ACC112 (cell line): ENCODE data around the gene TMEM132C.

Source experiments
- H2AFZ ChIP-seq: fragments of 200-600 bp; sonication (generic); one replicate; pipeline ENCODE4 v1.6.0; 2017; ENCODE audit warnings: antibody characterized with exemption, low read length; ENCODE audit not compliant: unreplicated experiment
- H3K27ac ChIP-seq: fragments of 200-600 bp; sonication (generic); 2 replicates; pipeline ENCODE4 v1.5.1; 2014; ENCODE audit warnings: low read depth, mild to moderate bottlenecking, antibody characterized with exemption, low read length, moderate library complexity
- H3K27me3 ChIP-seq: fragments of 200-600 bp; sonication (generic); 2 replicates; pipeline ENCODE4 v1.6.1; 2014; ENCODE audit warnings: mild to moderate bottlenecking, antibody characterized with exemption, low read length, moderate library complexity, mixed read lengths; ENCODE audit not compliant: insufficient read depth
- H3K36me3 ChIP-seq: fragments of 200-600 bp; sonication (generic); 2 replicates; pipeline ENCODE4 v1.6.1; 2016; ENCODE audit warnings: mild to moderate bottlenecking, antibody characterized with exemption, low read length, moderate library complexity, mixed read lengths; ENCODE audit not compliant: insufficient read depth
- H3K4me1 ChIP-seq: fragments of 200-600 bp; sonication (generic); one replicate; pipeline ENCODE4 v1.6.1; 2016; ENCODE audit warnings: low read length, mixed read lengths; ENCODE audit not compliant: insufficient read depth, unreplicated experiment, control insufficient read depth
- H3K4me3 ChIP-seq: fragments of 200-600 bp; sonication (generic); 2 replicates; pipeline ENCODE4 v1.5.1; 2014; ENCODE audit warnings: mild to moderate bottlenecking, low read depth, low read length
- H3K79me2 ChIP-seq: fragments of 200-600 bp; sonication (generic); one replicate; pipeline ENCODE4 v1.6.0; 2016; ENCODE audit warnings: low read length; ENCODE audit not compliant: control insufficient read depth, unreplicated experiment, insufficient read depth

Gene TMEM132C

GRCh38 chr12:128418944-128419343 lies 152.0 kb downstream of the TMEM132C start:
- H3K4me1 ChIP-seq = no peaks in the 10 kb centered on the region
- no peak overlapping the region for H3K4me3 ChIP-seq
- H2AFZ ChIP-seq = no peak overlapping the region
- H3K79me2 ChIP-seq = no peaks in the 10 kb centered on the region
- no peak overlapping the region for H3K27ac ChIP-seq
- no peaks in the 10 kb centered on the region for H3K36me3 ChIP-seq
- H3K27me3 ChIP-seq = no peaks in the 10 kb centered on the region

- Histone ChIP-seq H2AFZ (no peak overlapping the region), H3K79me2 (no peaks in the 10 kb centered on the region), H3K4me3 (no peak overlapping the region), H3K27ac (no peak overlapping the region), H3K36me3 (no peaks in the 10 kb centered on the region), H3K27me3 (no peaks in the 10 kb centered on the region), H3K4me1 (no peaks in the 10 kb centered on the region)
These were observed 153.2 kb downstream of the TMEM132C start for GRCh38 chr12:128420163-128420562.

- Histone ChIP-seq H3K27me3 (no peaks in the 10 kb centered on the region), H3K4me3 (no peak overlapping the region), H2AFZ (no peak overlapping the region), H3K4me1 (no peaks in the 10 kb centered on the region), H3K79me2 (no peaks in the 10 kb centered on the region), H3K27ac (no peak overlapping the region), H3K36me3 (no peaks in the 10 kb centered on the region)
These were observed 154.4 kb downstream of the TMEM132C start for GRCh38 chr12:128421375-128421774.

GRCh38 chr12:128423205-128423604 lies 156.2 kb downstream of the TMEM132C start:
- H3K27me3 ChIP-seq = no peaks in the 10 kb centered on the region
- H3K79me2 ChIP-seq = no peaks in the 10 kb centered on the region
- H3K27ac ChIP-seq = no peak overlapping the region
- no peaks in the 10 kb centered on the region for H3K4me1 ChIP-seq
- no peak overlapping the region for H2AFZ ChIP-seq
- H3K36me3 ChIP-seq = no peaks in the 10 kb centered on the region
- no peak overlapping the region for H3K4me3 ChIP-seq

- H3K4me3 ChIP-seq = no peak overlapping the region
- no peaks in the 10 kb centered on the region for H3K79me2 ChIP-seq
- no peak overlapping the region for H3K27ac ChIP-seq
- H3K4me1 ChIP-seq = no peaks in the 10 kb centered on the region
- H3K27me3 ChIP-seq = no peaks in the 10 kb centered on the region
- no peak overlapping the region for H2AFZ ChIP-seq
- H3K36me3 ChIP-seq = no peaks in the 10 kb centered on the region
These were observed 158.0 kb downstream of the TMEM132C start for GRCh38 chr12:128424931-128425431.

- Histone ChIP-seq H3K27ac (no peak overlapping the region), H3K27me3 (no peaks in the 10 kb centered on the region), H3K79me2 (no peaks in the 10 kb centered on the region), H2AFZ (no peak overlapping the region), H3K36me3 (no peaks in the 10 kb centered on the region), H3K4me3 (no peak overlapping the region), H3K4me1 (no peaks in the 10 kb centered on the region)
These were observed 158.8 kb downstream of the TMEM132C start for GRCh38 chr12:128425666-128426331.

GRCh38 chr12:128426511-128426910 lies 159.5 kb downstream of the TMEM132C start:
- Histone ChIP-seq H3K36me3 (no peaks in the 10 kb centered on the region), H3K4me3 (no peak overlapping the region), H2AFZ (no peak overlapping the region), H3K27me3 (no peaks in the 10 kb centered on the region), H3K4me1 (no peaks in the 10 kb centered on the region), H3K27ac (no peak overlapping the region), H3K79me2 (no peaks in the 10 kb centered on the region)

GRCh38 chr12:128439796-128440195 lies 172.8 kb downstream of the TMEM132C start:
- Histone ChIP-seq H3K4me1 (no peaks in the 10 kb centered on the region), H3K36me3 (no peaks in the 10 kb centered on the region), H3K27ac (no peak overlapping the region), H3K27me3 (no peaks in the 10 kb centered on the region), H3K79me2 (no peaks in the 10 kb centered on the region), H3K4me3 (no peak overlapping the region), H2AFZ (no peak overlapping the region)

GRCh38 chr12:128442096-128442495 lies 175.1 kb downstream of the TMEM132C start:
- Histone ChIP-seq H3K4me3 (no peak overlapping the region), H2AFZ (no peak overlapping the region), H3K36me3 (no peaks in the 10 kb centered on the region), H3K27ac (no peak overlapping the region), H3K27me3 (no peaks in the 10 kb centered on the region), H3K79me2 (no peaks in the 10 kb centered on the region), H3K4me1 (no peaks in the 10 kb centered on the region)

- H3K27ac ChIP-seq = no peak overlapping the region
These were observed 177.6 kb downstream of the TMEM132C start for GRCh38 chr12:128444598-128444997.

GRCh38 chr12:128445415-128446127 lies 178.6 kb downstream of the TMEM132C start:
- Histone ChIP-seq H3K27ac (no peak overlapping the region), H3K36me3 (no peaks in the 10 kb centered on the region), H3K4me1 (no peaks in the 10 kb centered on the region), H3K4me3 (no peak overlapping the region), H2AFZ (no peak overlapping the region), H3K27me3 (no peaks in the 10 kb centered on the region), H3K79me2 (no peaks in the 10 kb centered on the region)

More at GRCh38 chr12:128444598-128444997, 177.6 kb downstream of the TMEM132C start:
- Histone ChIP-seq H3K36me3 (no peaks in the 10 kb centered on the region), H2AFZ (no peak overlapping the region), H3K27me3 (no peaks in the 10 kb centered on the region), H3K4me1 (no peaks in the 10 kb centered on the region), H3K79me2 (no peaks in the 10 kb centered on the region), H3K4me3 (no peak overlapping the region)
